Lower leg skin (tissue), 3 donors: ENCODE results near the gene TRAF4.

Source experiments
- POLR2A ChIP-seq, 2 donors: fragments of 450-650 bp; IDR thresholded peaks; one replicate each; pipeline ENCODE4 v1.6.1; 2016 to 2017; ENCODE audit warnings: antibody characterized with exemption in 2 of 2, mild to moderate bottlenecking in 1 of 2, moderate library complexity in 1 of 2
- TF ChIP-seq, protein P1 (sequence below), 3 donors: fragments of 450-650 bp; IDR thresholded peaks; one replicate each; pipeline ENCODE4 v1.5.1; 2016; ENCODE audit warnings: antibody characterized with exemption in 3 of 3, mild to moderate bottlenecking in 3 of 3, moderate library complexity in 2 of 3

DNA sequence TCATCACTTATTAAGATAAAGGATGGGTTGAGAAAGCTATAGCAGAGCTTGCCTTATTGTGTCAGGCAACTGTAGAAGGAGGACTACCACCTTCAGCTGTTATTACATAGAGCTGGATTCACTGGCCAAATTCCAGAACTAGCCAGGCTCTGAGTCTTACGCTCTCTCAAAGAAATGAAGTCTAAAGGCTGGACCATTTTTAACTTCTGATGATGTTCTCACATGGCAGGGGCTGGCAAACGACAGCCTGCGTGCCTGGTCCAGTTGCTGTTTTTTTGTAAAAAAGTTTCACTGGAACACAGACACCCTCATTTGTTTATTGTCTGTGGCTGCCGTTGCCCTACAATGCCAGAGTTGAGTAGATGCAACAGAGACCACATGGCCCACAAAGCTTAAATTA is 21.2 kb downstream of the TRAF4 start:
- TF ChIP-seq, protein P1, sequence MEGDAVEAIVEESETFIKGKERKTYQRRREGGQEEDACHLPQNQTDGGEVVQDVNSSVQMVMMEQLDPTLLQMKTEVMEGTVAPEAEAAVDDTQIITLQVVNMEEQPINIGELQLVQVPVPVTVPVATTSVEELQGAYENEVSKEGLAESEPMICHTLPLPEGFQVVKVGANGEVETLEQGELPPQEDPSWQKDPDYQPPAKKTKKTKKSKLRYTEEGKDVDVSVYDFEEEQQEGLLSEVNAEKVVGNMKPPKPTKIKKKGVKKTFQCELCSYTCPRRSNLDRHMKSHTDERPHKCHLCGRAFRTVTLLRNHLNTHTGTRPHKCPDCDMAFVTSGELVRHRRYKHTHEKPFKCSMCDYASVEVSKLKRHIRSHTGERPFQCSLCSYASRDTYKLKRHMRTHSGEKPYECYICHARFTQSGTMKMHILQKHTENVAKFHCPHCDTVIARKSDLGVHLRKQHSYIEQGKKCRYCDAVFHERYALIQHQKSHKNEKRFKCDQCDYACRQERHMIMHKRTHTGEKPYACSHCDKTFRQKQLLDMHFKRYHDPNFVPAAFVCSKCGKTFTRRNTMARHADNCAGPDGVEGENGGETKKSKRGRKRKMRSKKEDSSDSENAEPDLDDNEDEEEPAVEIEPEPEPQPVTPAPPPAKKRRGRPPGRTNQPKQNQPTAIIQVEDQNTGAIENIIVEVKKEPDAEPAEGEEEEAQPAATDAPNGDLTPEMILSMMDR (IDR thresholded peaks at IDR 0.05): no peak
- no peak for TF ChIP-seq POLR2A (IDR thresholded peaks at IDR 0.05)
